Panc1 (cell line): ENCODE results near the gene PRKAA1. TPM values are rescaled to one million over a fixed set of nuclear protein-coding genes. Genes with fewer than 3 reads are reported as not detected.

Experiments used
- ATAC-seq: fragments of 200-7000 bp; cut with Tn5 transposase; 2 replicates; pipeline ENCODE4 v1.9.1; 2020; ENCODE audit warnings: mild to moderate bottlenecking, moderate library complexity
- BruUV-seq: library from RNA; stranded (reverse); fragments of 400-500 nt; replicated peaks from 2 replicates; lab custom pipeline; 2021; lab: Mats Ljungman, UMichigan
- CTCF ChIA-PET: fragments of 300-600 bp; sonication (Branson Sonifier 250); formaldehyde crosslinking; loops from one replicate; lab custom pipeline; 2022; ENCODE audit warnings: antibody characterized with exemption; lab: Charles Lee
- POLR2A ChIA-PET: fragments of 300-600 bp; sonication (Branson Sonifier 250); formaldehyde crosslinking; loops from one replicate; lab custom pipeline; 2022; ENCODE audit warnings: antibody characterized with exemption; lab: Charles Lee
- DNase-seq: peaks from one replicate; pipeline ENCODE4 v3.0.0-alpha.2; 2010; ENCODE audit warnings: low read depth, low spot score
- H3K27ac ChIP-seq: 2 replicates; pipeline ENCODE4 v1.5.1; 2011; ENCODE audit warnings: mild to moderate bottlenecking, low read length, inconsistent platforms
- H3K27me3 ChIP-seq: fragments of 200-500 bp; sonication (Bioruptor generic); 2 replicates; pipeline ENCODE4 v1.6.0; 2014; ENCODE audit warnings: low read length, inconsistent platforms; ENCODE audit not compliant: control insufficient read depth, insufficient read depth
- H3K36me3 ChIP-seq: fragments of 200-500 bp; sonication (Bioruptor generic); 2 replicates; pipeline ENCODE4 v1.5.1; 2014; ENCODE audit warnings: inconsistent platforms, mild to moderate bottlenecking, low read length, moderate library complexity; ENCODE audit not compliant: control insufficient read depth, insufficient read depth
- H3K4me1 ChIP-seq: 2 replicates; pipeline ENCODE4 v1.5.1; 2011; ENCODE audit warnings: inconsistent platforms, mild to moderate bottlenecking, low read length, moderate library complexity; ENCODE audit not compliant: control insufficient read depth, insufficient read depth
- H3K4me3 ChIP-seq, 2 experiments: 2 replicates each; pipeline ENCODE4 v1.5.1; 2011 to 2012; ENCODE audit warnings: low read depth in 2 of 2, low read length in 2 of 2, mild to moderate bottlenecking in 2 of 2, inconsistent platforms in 1 of 2, moderate library complexity in 1 of 2
- H3K9me3 ChIP-seq: fragments of 200-500 bp; sonication (Bioruptor generic); 2 replicates; pipeline ENCODE4 v1.5.1; 2014; ENCODE audit warnings: low read depth, mild to moderate bottlenecking, inconsistent platforms, low read length, moderate library complexity; ENCODE audit not compliant: control insufficient read depth, insufficient read depth
- POLR2AphosphoS5 ChIP-seq: IDR thresholded peaks from 2 replicates; pipeline ENCODE4 v1.6.1; 2012; ENCODE audit warnings: mild to moderate bottlenecking, low read depth, low read length, moderate library complexity
- SIN3A ChIP-seq: IDR thresholded peaks from 2 replicates; pipeline ENCODE4 v1.6.1; 2012; ENCODE audit warnings: low read depth, mild to moderate bottlenecking, low read length, moderate library complexity, borderline replicate concordance; ENCODE audit not compliant: insufficient read depth
- TCF7L2 ChIP-seq: IDR thresholded peaks from 2 replicates; pipeline ENCODE4 v1.6.1; 2011; ENCODE audit warnings: mild to moderate bottlenecking, low read depth, low read length, inconsistent platforms
- in situ Hi-C: cut with HindIII; loops from 2 replicates; pipeline ENCODE4 v1.10.0; 2016; ENCODE audit warnings: low sequenced_read_pairs, low pct_unique_long_range_greater_than_20kb
- intact Hi-C: fragments of 100-400 bp; cut with micrococcal nuclease; formaldehyde crosslinking; loops from one replicate; pipeline ENCODE4 v1.10.0; 2022; ENCODE audit not compliant: unreplicated experiment
- total RNA-seq: library from RNA; stranded (reverse); gene quantifications from one replicate; pipeline ENCODE4 v1.2.1, GENCODE V29; 2021; ENCODE audit not compliant: unreplicated experiment
- TF ChIP-seq, protein P1 (sequence below): fragments of 450-650 bp; IDR thresholded peaks from 2 replicates; pipeline ENCODE4 v1.5.1; 2017; ENCODE audit warnings: mild to moderate bottlenecking
- TF ChIP-seq, protein P2 (sequence below), 2 experiments: IDR thresholded peaks; 2 replicates each; pipeline ENCODE4 v1.6.1; 2011 to 2012; ENCODE audit warnings: low read depth in 2 of 2, control low read depth in 1 of 2, low read length in 1 of 2, mild to moderate bottlenecking in 1 of 2, moderate library complexity in 1 of 2; ENCODE audit not compliant: insufficient read depth in 1 of 2

PRKAA1 gene
- total RNA-seq, 1 experiment from 2014 or later, result 75.8 TPM

DNA sequence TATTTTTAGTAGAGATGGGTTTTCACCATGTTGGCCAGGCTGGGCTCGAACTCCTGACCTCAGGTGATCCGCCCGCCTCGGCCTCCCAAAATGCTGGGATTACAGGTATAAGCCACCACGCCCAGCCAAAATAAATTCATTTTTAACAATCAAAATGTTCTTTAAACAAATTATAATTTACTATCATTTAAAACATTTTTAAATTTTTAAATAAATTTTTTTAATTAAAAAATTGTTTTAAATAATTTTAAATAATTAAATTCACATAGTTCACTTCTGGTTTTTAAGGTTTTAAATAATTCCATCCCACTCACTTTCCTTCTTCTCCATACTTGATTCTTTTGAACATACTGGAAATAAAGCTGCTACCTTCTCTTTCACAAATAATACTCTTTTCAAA is 27.4 kb downstream of the PRKAA1 start:
- in situ Hi-C loops, result no loop called here

DNA sequence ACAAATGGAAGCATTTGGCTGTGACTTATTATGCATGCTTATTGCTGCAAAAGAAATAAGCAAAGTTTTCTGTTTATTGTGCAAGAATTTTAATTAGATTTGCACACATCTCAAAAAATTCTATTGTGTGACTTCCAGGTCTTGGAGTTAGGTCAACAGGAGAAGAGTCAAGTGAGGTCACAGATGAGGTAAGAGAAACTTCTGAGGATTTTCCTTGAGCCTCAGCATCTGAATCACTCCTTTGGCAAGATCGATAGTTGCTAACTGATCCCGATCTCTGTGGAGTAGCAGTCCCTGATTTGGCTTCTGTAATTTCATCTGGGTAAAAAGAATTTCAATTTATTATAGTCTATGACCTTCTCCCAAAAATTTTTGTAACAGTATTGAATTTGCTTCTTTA is 35.5 kb downstream of the PRKAA1 start:
- no peak for TF ChIP-seq SIN3A
- no peak for TF ChIP-seq POLR2AphosphoS5
- no peak for TF ChIP-seq TCF7L2
- TF ChIP-seq, protein P1, sequence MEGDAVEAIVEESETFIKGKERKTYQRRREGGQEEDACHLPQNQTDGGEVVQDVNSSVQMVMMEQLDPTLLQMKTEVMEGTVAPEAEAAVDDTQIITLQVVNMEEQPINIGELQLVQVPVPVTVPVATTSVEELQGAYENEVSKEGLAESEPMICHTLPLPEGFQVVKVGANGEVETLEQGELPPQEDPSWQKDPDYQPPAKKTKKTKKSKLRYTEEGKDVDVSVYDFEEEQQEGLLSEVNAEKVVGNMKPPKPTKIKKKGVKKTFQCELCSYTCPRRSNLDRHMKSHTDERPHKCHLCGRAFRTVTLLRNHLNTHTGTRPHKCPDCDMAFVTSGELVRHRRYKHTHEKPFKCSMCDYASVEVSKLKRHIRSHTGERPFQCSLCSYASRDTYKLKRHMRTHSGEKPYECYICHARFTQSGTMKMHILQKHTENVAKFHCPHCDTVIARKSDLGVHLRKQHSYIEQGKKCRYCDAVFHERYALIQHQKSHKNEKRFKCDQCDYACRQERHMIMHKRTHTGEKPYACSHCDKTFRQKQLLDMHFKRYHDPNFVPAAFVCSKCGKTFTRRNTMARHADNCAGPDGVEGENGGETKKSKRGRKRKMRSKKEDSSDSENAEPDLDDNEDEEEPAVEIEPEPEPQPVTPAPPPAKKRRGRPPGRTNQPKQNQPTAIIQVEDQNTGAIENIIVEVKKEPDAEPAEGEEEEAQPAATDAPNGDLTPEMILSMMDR, result no peak
- TF ChIP-seq, protein P2, sequence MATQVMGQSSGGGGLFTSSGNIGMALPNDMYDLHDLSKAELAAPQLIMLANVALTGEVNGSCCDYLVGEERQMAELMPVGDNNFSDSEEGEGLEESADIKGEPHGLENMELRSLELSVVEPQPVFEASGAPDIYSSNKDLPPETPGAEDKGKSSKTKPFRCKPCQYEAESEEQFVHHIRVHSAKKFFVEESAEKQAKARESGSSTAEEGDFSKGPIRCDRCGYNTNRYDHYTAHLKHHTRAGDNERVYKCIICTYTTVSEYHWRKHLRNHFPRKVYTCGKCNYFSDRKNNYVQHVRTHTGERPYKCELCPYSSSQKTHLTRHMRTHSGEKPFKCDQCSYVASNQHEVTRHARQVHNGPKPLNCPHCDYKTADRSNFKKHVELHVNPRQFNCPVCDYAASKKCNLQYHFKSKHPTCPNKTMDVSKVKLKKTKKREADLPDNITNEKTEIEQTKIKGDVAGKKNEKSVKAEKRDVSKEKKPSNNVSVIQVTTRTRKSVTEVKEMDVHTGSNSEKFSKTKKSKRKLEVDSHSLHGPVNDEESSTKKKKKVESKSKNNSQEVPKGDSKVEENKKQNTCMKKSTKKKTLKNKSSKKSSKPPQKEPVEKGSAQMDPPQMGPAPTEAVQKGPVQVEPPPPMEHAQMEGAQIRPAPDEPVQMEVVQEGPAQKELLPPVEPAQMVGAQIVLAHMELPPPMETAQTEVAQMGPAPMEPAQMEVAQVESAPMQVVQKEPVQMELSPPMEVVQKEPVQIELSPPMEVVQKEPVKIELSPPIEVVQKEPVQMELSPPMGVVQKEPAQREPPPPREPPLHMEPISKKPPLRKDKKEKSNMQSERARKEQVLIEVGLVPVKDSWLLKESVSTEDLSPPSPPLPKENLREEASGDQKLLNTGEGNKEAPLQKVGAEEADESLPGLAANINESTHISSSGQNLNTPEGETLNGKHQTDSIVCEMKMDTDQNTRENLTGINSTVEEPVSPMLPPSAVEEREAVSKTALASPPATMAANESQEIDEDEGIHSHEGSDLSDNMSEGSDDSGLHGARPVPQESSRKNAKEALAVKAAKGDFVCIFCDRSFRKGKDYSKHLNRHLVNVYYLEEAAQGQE (IDR thresholded peaks at IDR 0.05; ENCODE audit: insufficient read depth in 1 of 2, low read depth in 2 of 2, low read length in 1 of 2), result no peak
- no TSS peak for BruUV-seq

More for the DNA sequence above, 27.4 kb downstream of the PRKAA1 start:
- intact Hi-C loops, result no loop called here
- ChIA-PET CTCF (no interaction called here), POLR2A (no interaction called here)
- no peak overlapping the region for H3K27ac ChIP-seq
- DNase-seq (no peak), ATAC-seq (no peak)
- no peak overlapping the region for H3K4me3 ChIP-seq
- peaks cover 53% of the 10 kb centered on the region for H3K36me3 ChIP-seq
- peaks cover 3% of the 10 kb centered on the region for H3K4me1 ChIP-seq
- no TSS peak for BruUV-seq
- H3K9me3 ChIP-seq, result no peaks in the 10 kb centered on the region
- H3K27me3 ChIP-seq, result no peaks in the 10 kb centered on the region
- TF ChIP-seq SIN3A (no peak), TCF7L2 (no peak), POLR2AphosphoS5 (no peak)
- TF ChIP-seq, protein P2 (IDR thresholded peaks at IDR 0.05; ENCODE audit: insufficient read depth in 1 of 2, low read depth in 2 of 2, low read length in 1 of 2), result no peak
- TF ChIP-seq, protein P1, result no peak

More for the DNA sequence above, 35.5 kb downstream of the PRKAA1 start:
- Histone ChIP-seq H3K4me1 (no peaks in the 10 kb centered on the region), H3K36me3 (peaks cover 64% of the 10 kb centered on the region), H3K9me3 (no peaks in the 10 kb centered on the region), H3K4me3 (no peak overlapping the region), H3K27ac (no peak overlapping the region), H3K27me3 (no peaks in the 10 kb centered on the region)
- ATAC-seq, result no peak
- intact Hi-C loops, result no loop called here
- DNase-seq, result no peak
- in situ Hi-C loops, result no loop called here
- ChIA-PET CTCF (no interaction called here), POLR2A (no interaction called here)
